ENCODE measurements around the gene AGAP2.

DNA sequence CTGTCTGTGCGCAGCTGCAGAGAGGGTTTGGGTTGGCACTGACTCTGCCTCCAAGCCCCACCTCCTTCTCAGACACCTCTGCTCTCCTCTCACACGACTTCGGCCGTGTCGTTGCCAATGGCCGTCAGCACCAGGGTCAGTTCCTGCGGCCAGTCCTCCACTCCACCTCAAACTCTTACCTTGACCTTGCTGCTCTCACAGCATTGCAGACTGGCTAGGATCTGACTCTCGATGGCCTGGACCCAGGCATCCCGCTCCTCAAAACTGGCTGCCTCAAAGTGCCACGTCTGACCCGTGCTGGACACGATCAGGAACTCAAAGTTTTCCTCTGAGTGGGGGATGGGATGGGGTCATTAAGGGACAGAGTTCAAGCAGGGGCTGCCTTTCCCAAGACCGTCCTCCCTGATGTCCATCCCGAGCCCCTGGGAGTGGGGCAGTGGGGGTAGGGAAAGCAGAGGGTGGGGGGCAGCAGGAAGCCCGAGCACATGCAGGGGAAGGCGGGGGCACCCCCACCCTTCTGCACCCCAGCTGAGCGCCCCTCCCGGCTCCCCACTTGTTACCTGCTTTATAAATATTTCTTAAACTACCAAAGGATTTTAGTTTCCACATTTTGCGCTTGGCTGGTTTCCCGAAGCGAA, 10.7 kb downstream of the AGAP2 start:
- TF ChIP-seq, protein P1, sequence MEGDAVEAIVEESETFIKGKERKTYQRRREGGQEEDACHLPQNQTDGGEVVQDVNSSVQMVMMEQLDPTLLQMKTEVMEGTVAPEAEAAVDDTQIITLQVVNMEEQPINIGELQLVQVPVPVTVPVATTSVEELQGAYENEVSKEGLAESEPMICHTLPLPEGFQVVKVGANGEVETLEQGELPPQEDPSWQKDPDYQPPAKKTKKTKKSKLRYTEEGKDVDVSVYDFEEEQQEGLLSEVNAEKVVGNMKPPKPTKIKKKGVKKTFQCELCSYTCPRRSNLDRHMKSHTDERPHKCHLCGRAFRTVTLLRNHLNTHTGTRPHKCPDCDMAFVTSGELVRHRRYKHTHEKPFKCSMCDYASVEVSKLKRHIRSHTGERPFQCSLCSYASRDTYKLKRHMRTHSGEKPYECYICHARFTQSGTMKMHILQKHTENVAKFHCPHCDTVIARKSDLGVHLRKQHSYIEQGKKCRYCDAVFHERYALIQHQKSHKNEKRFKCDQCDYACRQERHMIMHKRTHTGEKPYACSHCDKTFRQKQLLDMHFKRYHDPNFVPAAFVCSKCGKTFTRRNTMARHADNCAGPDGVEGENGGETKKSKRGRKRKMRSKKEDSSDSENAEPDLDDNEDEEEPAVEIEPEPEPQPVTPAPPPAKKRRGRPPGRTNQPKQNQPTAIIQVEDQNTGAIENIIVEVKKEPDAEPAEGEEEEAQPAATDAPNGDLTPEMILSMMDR (IDR thresholded peaks at IDR 0.05) = no peak
- no peak for TF ChIP-seq POLR2A (IDR thresholded peaks at IDR 0.05)
